Measurements from ENCODE around the gene MINAR2. TPM values are rescaled to one million over a fixed set of nuclear protein-coding genes. Genes with fewer than 3 reads are reported as not detected.

MINAR2 gene
- total RNA-seq (2014; rRNA removed; shearing (Covaris generic)) (not detected in 2 replicates), polyA plus RNA-seq (2016; fragmentation: Nextera tagmentation; extraction: Ambion mirVana) (not detected in 2 replicates)
- long read RNA-seq, result 0 reads

- H3K4me3 Mint-ChIP-seq, result no peak within 1 kb of the TSS
- TF ChIP-seq POLR2AphosphoS5 (IDR thresholded peaks at IDR 0.05; ENCODE audit: low read depth) (no peak), STAT1 (IDR thresholded peaks at IDR 0.05; ENCODE audit: unreplicated experiment) (no peak), EZH2phosphoT487 (IDR thresholded peaks at IDR 0.05; ENCODE audit: unreplicated experiment) (no peak), ZNF462 (CRISPR knock-in tag; IDR thresholded peaks at IDR 0.05) (no peak), ETS1 (IDR thresholded peaks at IDR 0.05) (no peak), CREB1 (CRISPR knock-in tag; IDR thresholded peaks at IDR 0.05; ENCODE audit: low read depth) (no peak), EZH2 (IDR thresholded peaks at IDR 0.05; ENCODE audit: low read depth, unreplicated experiment) (no peak), REST (IDR thresholded peaks at IDR 0.05; ENCODE audit: unreplicated experiment) (no peak), CTCF (conservative IDR thresholded peaks at IDR 0.05; ENCODE audit: low read depth in 2 of 2) (no peak), NANOG (IDR thresholded peaks at IDR 0.05; ENCODE audit: borderline replicate concordance) (no peak), JUNB (IDR thresholded peaks at IDR 0.05; ENCODE audit: unreplicated experiment) (no peak)
- no peaks in the 10 kb centered on the region for H3K36me3 ChIP-seq (ENCODE audit: insufficient read depth)
- H3K4me1 Mint-ChIP-seq, result peaks cover 3% of the 10 kb centered on the region
- H3K36me3 Mint-ChIP-seq (ENCODE audit: low read depth), result no peaks in the 10 kb centered on the region
- H2AFZ ChIP-seq, result peak within 1 kb of the TSS; percentile 83
- H3K27ac Mint-ChIP-seq, result peak within 1 kb of the TSS; percentile 8; the same call in 1 of the 2 replicates
- H3K79me2 ChIP-seq (replicated peaks; ENCODE audit: insufficient read depth), result no peaks in the 10 kb centered on the region
- H3K27me3 ChIP-seq (ENCODE audit: insufficient read depth), result no peaks in the 10 kb centered on the region
- no peak within 1 kb of the TSS for H3K4me3 ChIP-seq
- H3F3A ChIP-seq (replicated peaks; ENCODE audit: low read depth), result no peaks in the 10 kb centered on the region
- no peak within 1 kb of the TSS for H3K4me2 ChIP-seq
- H3K9me3 Mint-ChIP-seq, result no peaks in the 10 kb centered on the region
- H3K9me2 ChIP-seq (ENCODE audit: insufficient read depth), result no peaks in the 10 kb centered on the region; the same call in 1 of the 2 replicates
- H3K27me3 Mint-ChIP-seq (ENCODE audit: insufficient read depth, low read depth, poor library complexity), result no peaks in the 10 kb centered on the region
- H3K27ac ChIP-seq (ENCODE audit: low read depth), result no peak within 1 kb of the TSS
- H4K20me1 ChIP-seq (replicated peaks; ENCODE audit: insufficient read depth), result no peaks in the 10 kb centered on the region
- DNase-seq (ENCODE audit: low spot score), result no peak
- no peak for ATAC-seq
- H3K4me1 ChIP-seq (ENCODE audit: insufficient read depth), result 0 out of 2 replicates have a peak, but pooled peaks cover 3% of the 10 kb centered on the region
These were observed at the start of gene MINAR2 for GRCh38 chr5:129747572-129748407. Gene MINAR2 (plus strand): TSS chr5:129748094. CDS start chr5:129748191, 97 bp downstream.

Measured in GM23338 (cell line).